SJCRH30 (cell line): ENCODE measurements around the gene CTRB2. TPM values are rescaled to one million over a fixed set of nuclear protein-coding genes. Genes with fewer than 3 reads are reported as not detected.

Source experiments
- total RNA-seq: library from RNA; depleted of rRNA; stranded (reverse); fragments of >200 nt; shearing (Covaris generic); gene quantifications from 2 replicates; pipeline ENCODE4 v1.2.3, GENCODE V29; 2014; rRNA removed

The CTRB2 gene
- total RNA-seq, 1 experiment from 2014 or later = not detected

Other genes starting within 250 kb of the CTRB2 start
- 13.6 and 17.9 TPM in 2 replicates for gene WDR59, start 222.0 kb downstream of the CTRB2 start, total RNA-seq
- 10.9 and 11.6 TPM in 2 replicates for gene ZNRF1, start 208.1 kb downstream of the CTRB2 start, total RNA-seq
- 0.08 TPM in 1 of 2 replicates, not detected in the other for gene LDHD, start 90.4 kb downstream of the CTRB2 start, total RNA-seq
- gene ZFP1, start 58.6 kb downstream of the CTRB2 start, total RNA-seq = 8.4 and 10.9 TPM in 2 replicates
- not detected in 2 replicates for gene CTRB1, start 11.8 kb upstream of the CTRB2 start, total RNA-seq
- 17.4 and 21.7 TPM in 2 replicates for gene BCAR1, start 44.5 kb upstream of the CTRB2 start, total RNA-seq
- 42.0 and 50.3 TPM in 2 replicates for gene CFDP1, start 226.3 kb upstream of the CTRB2 start, total RNA-seq